CD4-positive, alpha-beta T cell treated with Interleukin-6 for 4 hours (primary cell): ENCODE data around the gene FOXE3.

Source experiments
- DNase-seq: peaks from one replicate; pipeline ENCODE4 v3.0.0-alpha.2; 2020; ENCODE audit warnings: mixed read lengths

Gene FOXE3

DNA sequence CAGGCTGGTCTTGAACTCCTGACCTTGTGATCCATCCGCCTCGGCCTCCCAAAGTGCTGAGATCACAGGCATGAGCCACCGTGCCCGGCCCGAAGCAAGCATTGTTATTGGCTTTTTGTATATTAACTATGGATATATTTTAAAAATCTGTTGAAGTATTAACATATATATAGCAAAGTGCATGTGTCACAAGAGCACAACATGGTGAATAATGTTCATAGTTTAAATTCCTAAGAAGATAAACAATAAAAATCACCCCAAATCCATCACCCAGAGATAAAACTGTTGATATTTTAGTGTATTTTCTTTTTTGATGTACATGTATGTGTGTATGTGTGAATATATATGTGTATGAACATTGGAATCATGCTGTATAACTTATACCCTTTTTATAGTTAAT lies 9.1 kb upstream of the FOXE3 start:
- DNase-seq, result no peak

DNA sequence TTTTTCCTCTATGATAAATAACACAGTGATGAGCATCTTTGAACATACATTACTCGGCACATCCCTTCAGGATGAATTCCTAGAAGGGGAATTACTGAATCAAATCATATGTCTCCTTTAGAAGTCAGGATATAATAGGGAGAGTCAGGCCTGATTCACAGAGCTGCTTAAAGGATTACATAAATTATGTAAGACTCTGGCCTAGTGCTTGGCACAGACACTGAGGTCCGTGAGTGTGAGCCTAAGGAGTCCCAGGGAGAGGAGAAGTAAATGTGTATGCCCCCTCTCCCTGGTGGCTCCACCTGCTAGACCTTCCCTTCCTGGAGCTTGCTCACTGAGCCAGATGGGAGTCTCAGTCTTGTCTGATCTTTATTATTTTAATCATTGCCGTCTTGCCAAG lies 8.6 kb upstream of the FOXE3 start:
- no peak for DNase-seq

DNA sequence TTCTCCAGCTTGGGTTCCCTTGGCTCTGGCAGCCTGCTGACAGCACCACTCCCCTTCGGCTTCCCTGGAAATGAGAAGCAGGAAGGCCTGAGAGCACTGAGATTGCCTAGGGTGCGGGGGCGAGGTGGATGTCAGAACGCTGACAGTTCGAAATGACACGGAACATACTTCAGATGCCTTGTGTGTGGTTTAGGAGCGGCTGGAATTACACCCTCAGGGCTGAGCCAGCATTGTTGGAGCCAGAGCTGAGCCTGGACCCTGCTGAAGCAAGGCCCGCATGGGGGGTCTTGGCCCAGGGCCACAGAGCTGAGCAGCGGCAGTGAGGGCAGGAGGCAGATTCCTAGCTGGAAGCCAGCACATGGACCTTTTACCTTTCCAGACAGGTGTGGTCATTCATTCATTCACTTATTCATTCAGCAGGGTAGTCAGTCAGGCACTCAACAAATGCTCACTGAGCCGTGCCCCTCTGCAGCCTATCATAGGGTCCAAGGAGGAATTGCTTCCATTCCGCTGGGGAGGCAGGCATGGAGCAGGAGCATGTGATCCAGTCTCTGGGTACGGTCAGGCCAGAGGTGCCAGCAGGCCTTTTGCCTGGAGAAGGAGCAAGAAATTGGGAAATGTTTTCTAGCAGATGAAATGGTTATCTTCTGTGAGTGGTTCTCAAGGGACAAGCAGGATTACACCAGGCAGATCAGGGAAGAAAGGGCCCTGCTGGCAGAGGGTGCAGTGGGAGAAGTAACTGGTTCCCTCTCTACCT lies 6.6 kb upstream of the FOXE3 start:
- DNase-seq, result no peak

DNA sequence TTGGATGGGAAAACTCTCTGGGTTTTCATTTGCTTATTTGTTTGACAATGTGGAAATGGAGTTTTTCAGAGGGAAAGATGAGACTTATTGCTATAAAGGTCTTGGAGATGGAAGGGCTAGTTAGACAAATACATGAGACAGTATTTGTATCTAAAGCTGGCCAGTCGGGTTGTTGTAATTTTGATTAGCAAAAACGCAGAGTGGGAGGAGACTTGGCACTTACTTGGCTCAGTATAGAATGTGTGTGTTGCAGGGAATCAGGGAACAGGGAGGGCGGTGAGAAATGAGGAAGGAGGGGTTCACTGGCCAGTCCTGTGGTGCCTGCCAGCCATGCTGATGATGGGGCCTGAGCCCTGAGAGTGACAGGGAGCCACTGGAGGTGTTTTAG lies 6.0 kb upstream of the FOXE3 start:
- DNase-seq, result no peak

DNA sequence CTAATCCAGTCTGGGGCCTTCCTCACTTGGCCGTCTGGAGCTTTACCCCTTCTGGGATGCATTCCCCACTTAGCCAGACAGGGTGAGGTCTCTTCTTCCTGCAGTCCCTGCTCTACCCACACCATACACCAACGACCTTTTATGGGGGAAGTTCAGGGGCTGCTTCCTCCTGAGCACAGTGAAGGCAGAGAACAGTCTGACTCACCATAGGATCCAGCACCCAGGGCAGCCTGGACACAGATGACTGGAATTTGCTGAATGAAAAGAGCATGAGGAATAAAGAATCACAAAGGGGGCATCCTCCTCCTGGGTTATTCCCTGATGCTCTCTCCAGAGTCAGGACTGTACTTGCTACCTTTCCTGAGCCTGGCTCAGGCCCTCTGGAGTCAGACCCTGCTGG lies 4.6 kb upstream of the FOXE3 start:
- DNase-seq, result no peak

DNA sequence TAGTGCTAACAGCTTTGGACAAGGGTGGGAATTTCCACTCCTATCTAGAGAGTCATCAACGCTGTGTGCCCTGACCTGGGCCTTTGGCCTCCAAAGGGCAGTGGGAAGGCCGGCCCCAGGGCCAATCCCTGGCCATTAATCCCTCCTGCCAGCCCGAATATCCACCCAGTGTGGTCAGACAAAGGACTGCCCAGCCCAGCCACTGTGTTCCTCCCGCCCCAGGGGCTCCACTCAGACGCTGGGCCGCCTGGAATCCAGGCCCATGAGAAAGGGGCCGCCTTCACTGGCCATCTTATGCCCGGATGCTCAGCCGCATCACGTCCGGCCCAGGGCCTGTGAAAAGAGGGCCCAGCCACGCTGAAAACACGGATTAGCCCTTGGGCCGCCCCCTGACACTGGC lies 3.6 kb upstream of the FOXE3 start:
- no peak for DNase-seq

DNA sequence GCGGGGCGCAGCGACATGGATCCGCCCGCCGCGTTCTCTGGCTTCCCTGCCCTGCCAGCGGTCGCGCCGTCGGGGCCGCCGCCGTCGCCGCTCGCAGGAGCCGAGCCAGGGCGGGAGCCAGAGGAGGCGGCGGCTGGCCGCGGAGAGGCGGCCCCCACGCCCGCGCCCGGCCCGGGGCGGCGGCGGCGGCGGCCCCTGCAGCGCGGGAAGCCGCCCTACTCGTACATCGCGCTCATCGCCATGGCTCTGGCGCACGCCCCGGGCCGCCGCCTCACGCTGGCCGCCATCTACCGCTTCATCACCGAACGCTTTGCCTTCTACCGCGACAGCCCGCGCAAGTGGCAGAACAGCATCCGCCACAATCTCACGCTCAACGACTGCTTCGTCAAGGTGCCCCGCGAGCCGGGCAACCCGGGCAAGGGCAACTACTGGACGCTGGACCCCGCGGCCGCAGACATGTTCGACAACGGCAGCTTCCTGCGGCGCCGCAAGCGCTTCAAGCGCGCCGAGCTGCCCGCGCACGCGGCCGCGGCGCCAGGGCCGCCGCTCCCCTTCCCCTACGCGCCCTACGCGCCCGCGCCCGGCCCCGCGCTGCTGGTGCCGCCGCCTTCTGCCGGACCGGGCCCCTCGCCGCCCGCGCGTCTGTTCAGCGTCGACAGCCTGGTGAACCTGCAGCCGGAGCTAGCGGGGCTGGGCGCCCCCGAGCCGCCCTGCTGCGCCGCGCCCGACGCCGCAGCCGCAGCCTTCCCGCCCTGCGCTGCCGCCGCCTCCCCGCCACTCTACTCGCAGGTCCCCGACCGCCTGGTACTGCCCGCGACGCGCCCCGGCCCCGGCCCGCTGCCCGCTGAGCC lies 459 bp downstream of the FOXE3 start:
- DNase-seq, result no peak

DNA sequence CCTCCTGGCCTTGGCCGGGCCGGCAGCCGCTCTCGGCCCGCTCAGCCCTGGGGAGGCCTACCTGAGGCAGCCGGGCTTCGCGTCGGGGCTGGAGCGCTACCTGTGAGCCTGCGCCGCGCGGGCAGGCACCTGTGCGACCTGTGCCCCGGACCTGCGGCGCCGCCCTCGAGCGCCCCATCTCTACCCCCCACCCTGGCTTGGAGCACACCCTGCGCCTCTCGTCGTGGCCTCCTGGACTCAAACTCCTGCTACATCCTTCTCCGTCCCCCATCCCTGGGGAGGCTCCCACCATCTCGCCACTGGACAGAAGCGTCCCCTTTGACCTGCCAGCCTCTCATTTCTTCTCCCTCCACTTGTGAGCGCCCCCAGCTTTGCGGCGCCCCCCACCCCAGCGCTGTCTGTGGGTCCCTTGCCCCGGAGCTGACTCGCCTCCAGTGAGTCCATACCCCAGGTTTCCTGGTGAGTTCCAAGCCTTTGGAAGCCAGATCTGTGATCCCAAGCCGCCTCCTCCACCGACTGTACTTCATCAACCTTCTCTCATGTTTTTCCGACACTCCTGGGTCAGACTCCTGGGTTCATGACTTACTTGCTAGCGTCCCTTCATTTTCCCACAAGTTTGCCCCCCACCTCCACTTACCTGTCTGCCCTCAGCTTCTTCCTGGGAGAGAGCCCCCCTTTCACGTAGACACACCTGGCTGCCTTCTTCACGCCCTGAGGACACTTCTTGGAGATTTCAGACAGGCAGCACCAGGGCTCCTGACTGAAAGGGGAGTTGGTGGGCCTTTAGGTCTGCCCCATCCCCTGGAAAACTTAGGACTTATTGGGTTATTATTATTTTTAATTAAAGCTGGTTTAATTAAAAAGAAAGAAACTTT lies 1.3 kb downstream of the FOXE3 start:
- DNase-seq, result no peak

DNA sequence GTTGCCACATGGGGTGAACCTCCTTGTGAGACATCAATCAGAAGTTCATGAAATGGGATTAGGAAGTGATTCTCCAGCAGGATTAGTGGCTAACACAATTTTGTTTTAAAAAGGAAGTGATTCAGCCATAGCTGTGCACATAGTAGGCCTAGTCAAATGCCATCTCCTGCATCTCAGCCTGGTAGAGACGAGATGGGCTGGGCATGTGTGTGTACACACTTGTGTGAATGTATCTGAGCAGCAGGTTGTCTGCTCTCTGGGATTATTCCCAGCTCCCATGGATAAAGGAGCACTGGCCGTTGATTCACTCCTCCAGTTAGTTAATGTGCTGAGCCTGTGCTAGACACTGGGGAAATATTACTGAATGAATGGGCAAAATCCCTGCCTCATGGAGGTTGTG lies 2.0 kb downstream of the FOXE3 start:
- no peak for DNase-seq

DNA sequence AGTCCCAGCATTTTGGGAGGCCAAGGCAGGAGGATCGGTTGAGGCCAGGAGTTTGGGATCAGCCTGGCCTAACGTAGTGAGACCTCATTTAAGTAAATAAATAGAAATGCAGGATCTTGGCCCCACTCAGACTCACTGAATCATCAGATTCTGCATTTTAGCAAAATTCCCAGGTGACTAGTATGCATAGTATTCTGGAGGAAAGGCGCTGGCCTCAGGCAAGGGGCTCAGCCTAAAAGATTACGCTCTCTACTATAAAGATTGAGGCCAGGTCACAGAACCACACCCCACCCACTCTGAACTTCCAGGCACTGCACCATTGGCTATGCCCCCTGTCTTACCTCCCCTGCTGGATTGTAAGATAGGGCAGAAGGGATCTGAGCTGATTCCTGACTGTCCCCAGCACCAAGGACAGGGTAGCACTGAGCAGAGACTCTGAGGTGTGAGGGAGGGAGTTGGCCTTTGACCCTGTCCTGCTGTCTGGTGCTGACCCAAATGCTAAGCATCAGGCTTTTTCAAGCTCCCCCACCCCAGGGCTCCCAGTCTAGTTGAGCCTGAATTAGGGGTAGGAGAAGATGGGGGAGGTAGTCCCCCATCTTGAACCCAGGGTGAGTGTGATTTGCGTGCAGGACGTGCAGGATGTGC lies 2.7 kb downstream of the FOXE3 start:
- DNase-seq, result no peak

DNA sequence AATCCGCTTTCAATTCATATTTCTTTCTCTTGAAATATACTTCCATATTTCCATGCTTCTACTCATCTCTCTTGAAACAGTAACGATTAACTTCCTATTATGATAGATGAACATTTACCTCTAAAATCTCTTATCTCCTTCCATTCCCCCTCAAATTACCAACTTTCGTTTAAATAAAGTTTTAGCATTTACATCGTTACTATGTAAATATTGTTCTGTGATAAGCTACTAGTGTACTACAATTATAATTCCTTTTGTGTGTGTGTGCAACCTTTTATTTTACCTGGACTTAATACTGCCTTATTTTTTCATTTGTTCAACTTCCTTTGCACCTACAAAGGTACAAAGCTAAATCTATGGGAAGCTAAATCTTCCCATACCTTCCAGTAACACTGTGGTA lies 4.5 kb downstream of the FOXE3 start:
- DNase-seq, result no peak

DNA sequence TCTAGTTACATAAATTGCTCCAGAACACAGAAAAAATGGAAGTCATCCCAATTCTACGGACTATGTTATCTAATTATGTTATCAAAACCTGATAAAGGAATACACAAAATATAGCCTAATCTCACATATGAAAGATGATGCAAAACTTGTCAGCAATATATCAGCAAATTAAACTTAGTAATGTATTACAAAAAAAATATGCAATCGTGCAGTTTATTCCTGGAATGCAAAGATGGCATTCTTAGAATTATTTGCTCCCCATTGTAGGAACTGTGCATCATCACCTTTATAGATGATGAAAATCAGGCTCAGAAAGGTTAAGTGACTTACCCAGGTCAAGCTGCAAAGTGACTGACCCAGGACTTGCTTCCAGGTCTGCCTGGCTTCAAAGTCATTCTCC lies 7.8 kb downstream of the FOXE3 start:
- no peak for DNase-seq

DNA sequence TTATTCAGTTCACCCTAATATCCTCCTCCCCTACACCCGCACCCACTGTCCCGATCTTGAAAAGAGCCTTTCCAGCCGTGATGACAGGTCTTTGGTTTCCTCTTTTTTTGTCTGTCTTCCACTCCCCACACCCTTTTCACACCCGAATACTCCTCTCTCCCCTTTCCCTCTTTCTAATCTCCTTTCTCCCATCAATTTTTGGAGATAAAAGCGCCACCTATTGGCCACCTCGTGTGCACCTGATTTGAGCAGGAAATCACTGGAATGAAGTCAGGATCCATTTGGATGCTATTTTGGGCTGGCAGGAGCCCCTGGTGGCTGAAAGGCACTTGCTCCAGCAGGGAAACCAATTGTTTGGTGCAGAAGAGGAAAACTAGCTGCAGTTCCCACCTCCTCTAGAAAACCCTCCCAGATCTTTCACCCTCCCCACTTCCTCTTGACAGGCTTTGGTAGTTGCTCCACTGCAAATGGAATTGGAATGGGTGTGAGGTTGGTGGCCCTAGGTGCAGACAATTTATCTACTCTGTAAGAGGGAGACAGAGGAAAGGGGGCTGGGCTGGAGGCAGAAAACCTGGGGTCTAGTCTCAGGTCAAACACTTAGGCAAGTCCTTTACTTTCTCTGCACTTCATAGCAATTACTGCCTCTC lies 8.4 kb downstream of the FOXE3 start:
- DNase-seq, result peak; percentile 27

DNA sequence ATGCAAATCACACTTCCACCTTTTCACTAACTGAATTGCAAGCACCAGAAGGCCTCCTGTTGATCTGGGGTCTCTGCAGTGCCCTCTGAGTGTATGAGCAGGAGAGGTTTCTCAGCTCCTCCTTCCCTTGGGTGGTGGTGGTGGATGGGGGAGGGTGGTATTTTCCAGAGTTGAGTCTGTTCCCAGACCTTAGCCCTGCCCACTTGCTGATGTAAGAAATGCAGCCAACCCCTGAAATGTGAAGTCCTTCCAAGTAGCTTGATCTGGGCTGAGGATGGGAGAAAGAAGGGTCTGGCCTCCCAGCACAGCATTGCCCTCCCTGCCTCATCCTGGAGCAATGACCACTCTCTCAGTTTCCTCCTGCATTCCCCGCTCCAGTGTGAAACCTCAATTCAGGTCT lies 15.4 kb downstream of the FOXE3 start:
- no peak for DNase-seq

DNA sequence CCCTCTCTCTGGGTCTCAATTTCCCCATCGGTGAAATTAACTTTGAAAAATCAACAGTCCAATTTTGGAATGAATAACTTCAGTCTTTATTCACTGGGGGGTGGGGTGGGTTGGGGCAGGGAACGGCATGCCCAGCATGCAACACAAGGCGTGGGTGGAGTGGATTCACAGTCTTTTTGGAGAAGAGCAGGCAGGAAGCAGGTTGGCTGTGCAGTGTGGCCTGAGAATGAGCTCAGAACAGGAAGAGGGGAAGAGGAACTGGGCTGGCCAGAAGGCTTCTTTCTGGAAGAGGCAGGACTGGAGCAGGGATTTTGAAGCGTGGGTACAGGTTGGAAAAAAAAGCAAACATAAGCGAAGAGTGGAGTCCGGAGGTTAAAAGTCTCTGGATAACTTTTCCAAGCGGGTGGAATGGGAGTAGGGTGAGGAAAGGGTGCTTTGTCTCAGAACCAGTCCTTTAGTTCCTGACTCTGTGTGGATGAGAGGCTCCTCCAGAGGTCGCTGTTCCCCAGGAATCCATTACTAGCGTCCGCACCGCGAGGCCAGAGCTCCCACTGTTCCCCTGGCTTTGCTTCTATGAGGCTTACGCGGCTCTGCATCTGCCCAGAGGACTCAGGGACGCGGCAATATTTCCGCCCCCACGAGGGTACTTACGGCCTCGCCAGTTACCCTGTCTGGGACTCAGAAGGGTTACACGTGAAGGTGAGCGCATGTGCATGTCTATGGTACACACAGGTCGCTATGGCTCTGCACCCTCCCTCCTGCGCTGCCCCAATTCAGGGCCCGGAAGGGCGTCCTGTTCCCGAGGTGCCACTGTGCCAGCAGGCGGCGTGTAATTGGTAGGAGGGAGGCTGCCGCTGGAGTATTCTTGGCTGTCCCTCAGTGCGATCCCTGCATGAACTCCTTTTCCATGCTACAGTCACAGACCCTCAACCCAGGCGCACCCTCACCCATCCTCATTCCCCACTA lies 16.3 kb downstream of the FOXE3 start:
- peak; percentile 73 for DNase-seq

DNA sequence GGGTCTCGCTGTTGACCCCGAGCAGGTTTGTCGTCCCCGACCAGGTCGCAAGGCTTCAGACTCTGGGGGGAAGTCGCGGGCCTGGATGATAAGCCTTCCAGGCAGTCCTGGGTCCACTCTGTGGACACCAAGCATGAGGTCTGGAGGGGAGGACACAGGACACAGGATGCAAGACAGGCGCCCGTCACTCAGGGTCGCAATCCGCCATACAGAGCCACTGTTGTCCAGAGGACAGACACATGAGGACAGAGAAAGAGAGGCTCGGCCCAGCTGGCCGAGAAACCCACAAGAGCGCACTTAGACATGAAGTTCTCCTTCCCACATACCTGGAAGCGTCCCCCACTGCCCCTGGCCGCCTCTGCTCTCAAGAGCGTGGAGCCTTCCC lies 16.9 kb downstream of the FOXE3 start:
- no peak for DNase-seq

DNA sequence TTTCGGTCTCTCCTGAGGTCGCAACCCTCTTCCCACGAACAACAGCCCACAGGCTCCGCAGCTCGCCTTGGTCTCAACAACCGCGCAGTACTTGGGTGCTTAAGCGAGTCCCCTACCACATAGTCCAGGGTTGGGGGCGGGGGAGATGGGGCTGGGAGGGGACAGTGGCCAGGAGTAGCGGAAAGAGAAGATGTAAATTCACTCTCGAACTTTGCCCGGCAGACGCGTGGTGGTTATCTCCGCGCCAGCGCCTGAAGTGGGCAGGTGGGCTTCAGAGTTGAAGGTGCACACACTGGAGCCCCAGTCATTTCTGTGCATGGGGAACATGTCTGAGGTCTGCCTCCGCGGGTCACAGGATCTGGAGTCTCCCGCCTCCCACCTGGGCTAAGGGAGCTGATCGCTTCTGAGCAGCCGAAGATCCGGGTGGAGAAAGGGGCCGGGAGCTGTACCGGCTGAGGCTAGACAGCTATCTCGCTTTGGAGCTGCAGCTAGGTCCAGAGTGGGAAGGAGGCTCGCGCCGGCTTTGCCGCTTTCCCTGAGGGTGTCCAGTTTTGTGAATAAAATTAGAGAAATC lies 17.5 kb downstream of the FOXE3 start:
- DNase-seq, result no peak

DNA sequence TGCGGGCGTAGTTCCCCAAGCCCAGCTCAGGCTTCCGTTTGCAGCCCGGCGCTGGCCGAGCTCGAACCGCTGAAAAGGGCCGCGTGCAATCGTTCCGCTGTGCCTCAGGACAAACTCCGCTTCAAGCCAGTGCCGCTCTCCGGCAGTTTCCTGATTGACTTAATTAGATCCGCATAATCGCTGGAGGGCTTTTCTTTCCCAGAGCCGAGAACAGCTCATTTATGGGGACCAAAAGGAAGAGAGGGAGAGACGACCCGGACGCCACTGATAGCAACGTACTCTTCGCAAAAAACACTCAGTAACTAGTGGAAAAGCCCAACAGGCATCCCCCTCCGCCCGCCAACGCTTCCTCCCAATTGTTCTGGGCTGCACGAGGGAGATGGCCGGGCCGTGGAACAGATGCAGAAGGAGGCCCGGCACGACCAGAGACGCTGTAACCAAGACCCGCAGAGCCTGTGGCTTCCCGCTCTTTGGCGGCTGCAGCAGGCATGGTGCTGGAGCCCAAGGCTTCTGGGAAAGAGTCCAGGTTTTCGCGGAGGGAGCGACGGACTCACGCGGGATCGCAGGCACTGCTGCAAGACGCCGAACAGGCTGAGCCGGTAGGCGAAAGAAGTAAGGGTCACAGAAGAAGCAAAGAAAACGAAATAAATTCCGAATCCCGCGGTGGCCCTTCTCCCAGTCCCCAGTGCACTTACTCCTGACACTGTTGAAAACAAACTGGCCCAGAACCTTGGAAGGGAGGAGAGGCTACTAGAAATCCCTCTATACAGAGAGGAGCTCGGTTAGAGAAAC lies 18.2 kb downstream of the FOXE3 start:
- no peak for DNase-seq

DNA sequence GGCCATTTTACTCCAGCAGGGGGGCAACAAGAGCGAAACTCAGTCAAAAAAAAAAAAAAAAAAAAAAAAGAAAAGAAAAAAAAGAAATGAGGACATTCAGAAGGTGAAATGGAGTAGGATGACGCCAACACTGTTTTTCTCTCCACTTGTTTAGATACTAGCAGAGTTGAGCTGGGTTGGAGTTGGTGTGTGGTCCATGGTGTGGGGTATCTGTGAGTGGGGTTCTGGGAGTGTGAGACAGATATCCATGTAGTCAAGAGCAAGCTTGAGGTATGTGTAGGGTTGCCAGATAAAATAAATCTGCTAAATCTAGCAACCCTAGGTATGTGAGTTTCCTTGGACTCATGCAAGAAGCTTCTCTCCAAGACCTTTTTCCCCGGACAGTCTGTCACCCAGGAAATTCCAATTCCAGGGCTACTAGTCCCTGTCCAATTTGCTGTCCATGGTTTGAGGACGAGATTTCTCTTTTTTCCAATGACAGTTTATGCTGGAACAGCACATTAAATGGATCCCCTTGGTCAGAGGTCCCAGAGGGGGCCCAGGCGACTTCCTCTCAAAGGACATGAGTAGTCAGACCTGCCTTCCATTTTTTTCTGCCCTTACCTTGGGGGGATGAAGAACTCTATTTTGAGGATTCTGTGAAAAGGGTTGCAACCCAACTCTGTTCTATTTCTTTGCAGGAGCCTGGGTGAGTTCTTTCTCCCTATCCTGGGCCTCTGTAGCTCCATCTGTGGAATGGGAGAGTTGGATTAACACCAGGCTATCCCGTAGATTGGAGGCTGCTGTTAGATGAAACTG lies 19.6 kb downstream of the FOXE3 start:
- DNase-seq, result no peak
